Calu3 (cell line): ENCODE measurements around the gene WWOX. TPM values are rescaled to one million over a fixed set of nuclear protein-coding genes. Genes with fewer than 3 reads are reported as not detected.

ENCODE experiments used
- BruUV-seq: library from RNA; stranded (reverse); fragments of 400-500 nt; replicated peaks from 2 replicates; lab custom pipeline; 2021; lab: Mats Ljungman, UMichigan
- CTCF ChIA-PET: fragments of 300-600 bp; sonication (Branson Sonifier 250); formaldehyde crosslinking; loops from one replicate; lab custom pipeline; 2022; ENCODE audit warnings: antibody characterized with exemption; lab: Charles Lee
- DNase-seq: peaks from one replicate; pipeline ENCODE4 v3.0.0; 2022
- H3K27ac Mint-ChIP-seq: one replicate; pipeline ENCODE4 v1.8.0; 2022; ENCODE audit warnings: mixed read lengths; ENCODE audit not compliant: unreplicated experiment
- H3K27me3 Mint-ChIP-seq: one replicate; pipeline ENCODE4 v1.8.0; 2022; ENCODE audit warnings: mixed read lengths; ENCODE audit not compliant: unreplicated experiment
- H3K36me3 Mint-ChIP-seq: one replicate; pipeline ENCODE4 v1.8.0; 2022; ENCODE audit warnings: mild to moderate bottlenecking, moderate library complexity, mixed read lengths; ENCODE audit not compliant: insufficient read depth, unreplicated experiment
- H3K4me1 Mint-ChIP-seq: one replicate; pipeline ENCODE4 v1.8.0; 2022; ENCODE audit warnings: mild to moderate bottlenecking, low read depth, mixed read lengths; ENCODE audit not compliant: unreplicated experiment
- H3K4me3 Mint-ChIP-seq: one replicate; pipeline ENCODE4 v1.8.0; 2022; ENCODE audit warnings: mild to moderate bottlenecking, low read depth, moderate library complexity, mixed read lengths; ENCODE audit not compliant: unreplicated experiment
- H3K9me3 Mint-ChIP-seq: one replicate; pipeline ENCODE4 v1.8.0; 2022; ENCODE audit warnings: low read depth, mixed read lengths; ENCODE audit not compliant: unreplicated experiment
- intact Hi-C: fragments of 100-400 bp; cut with micrococcal nuclease; formaldehyde crosslinking; loops from one replicate; pipeline ENCODE4 v1.10.0; 2022; ENCODE audit not compliant: unreplicated experiment
- total RNA-seq: library from RNA; stranded (reverse); gene quantifications from 2 replicates; pipeline ENCODE4 v1.2.3, GENCODE V29; 2022
- TF ChIP-seq, protein P1 (sequence below): fragments of 200-600 bp; IDR thresholded peaks from one replicate; pipeline ENCODE4 v1.8.0; 2022; ENCODE audit warnings: antibody characterized with exemption; ENCODE audit not compliant: unreplicated experiment

WWOX gene
- total RNA-seq, 1 experiment from 2014 or later: 33.5 TPM

DNA sequence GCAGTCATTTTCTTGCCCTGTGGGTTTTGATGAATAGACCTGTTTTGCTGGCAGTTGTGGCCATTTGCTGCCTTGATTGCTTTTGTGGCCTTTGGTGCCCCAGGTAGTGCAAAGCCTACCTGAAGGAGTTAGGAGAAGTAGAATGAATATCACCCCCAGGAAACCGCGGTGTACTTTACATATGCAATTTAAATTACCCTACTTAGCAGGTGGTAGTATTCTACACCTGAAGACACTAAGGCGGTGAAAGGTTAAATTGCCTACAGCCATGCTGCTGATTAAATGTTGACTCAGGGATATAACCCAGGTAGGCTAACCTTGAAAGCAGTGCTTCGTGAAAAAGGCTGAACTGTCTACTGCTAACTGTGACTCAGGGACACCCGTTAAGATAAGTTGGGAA, 27.2 kb upstream of the WWOX start:
- H3K4me3 Mint-ChIP-seq: no peak overlapping the region

DNA sequence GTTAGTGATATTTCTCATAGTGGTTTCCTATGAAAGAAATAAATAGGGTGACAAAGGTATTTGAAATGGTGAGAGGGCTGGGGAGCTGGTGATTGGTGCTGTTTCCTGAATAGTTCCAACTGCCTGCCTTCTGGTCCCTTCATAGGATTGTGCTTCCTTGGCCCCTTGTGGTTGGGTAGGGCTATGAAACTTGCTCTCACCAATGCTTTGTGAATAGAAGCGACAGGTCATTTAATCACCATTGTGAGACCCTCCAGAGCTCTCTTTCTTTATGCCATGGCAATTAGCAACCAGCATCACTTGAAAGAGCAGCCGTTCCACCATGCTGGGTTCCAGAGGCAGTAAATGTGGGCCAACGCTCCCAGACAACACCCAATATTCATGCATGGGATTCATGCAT, 23.7 kb upstream of the WWOX start:
- Mint-ChIP-seq H3K4me1 (no peaks in the 10 kb centered on the region), H3K4me3 (no peak overlapping the region), H3K27ac (no peak overlapping the region), H3K36me3 (no peaks in the 10 kb centered on the region), H3K9me3 (no peaks in the 10 kb centered on the region), H3K27me3 (peaks cover 25% of the 10 kb centered on the region)
- DNase-seq: no peak
- intact Hi-C loops: no loop called here
- CTCF ChIA-PET: no interaction called here
- TF ChIP-seq, protein P1, sequence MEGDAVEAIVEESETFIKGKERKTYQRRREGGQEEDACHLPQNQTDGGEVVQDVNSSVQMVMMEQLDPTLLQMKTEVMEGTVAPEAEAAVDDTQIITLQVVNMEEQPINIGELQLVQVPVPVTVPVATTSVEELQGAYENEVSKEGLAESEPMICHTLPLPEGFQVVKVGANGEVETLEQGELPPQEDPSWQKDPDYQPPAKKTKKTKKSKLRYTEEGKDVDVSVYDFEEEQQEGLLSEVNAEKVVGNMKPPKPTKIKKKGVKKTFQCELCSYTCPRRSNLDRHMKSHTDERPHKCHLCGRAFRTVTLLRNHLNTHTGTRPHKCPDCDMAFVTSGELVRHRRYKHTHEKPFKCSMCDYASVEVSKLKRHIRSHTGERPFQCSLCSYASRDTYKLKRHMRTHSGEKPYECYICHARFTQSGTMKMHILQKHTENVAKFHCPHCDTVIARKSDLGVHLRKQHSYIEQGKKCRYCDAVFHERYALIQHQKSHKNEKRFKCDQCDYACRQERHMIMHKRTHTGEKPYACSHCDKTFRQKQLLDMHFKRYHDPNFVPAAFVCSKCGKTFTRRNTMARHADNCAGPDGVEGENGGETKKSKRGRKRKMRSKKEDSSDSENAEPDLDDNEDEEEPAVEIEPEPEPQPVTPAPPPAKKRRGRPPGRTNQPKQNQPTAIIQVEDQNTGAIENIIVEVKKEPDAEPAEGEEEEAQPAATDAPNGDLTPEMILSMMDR: no peak
- no TSS peak for BruUV-seq

More for the DNA sequence above, 27.2 kb upstream of the WWOX start:
- Mint-ChIP-seq H3K9me3 (peaks cover 5% of the 10 kb centered on the region), H3K27me3 (no peaks in the 10 kb centered on the region), H3K36me3 (no peaks in the 10 kb centered on the region), H3K27ac (no peak overlapping the region), H3K4me1 (no peaks in the 10 kb centered on the region)
- intact Hi-C loops: no loop called here
- no TSS peak for BruUV-seq
- CTCF ChIA-PET: no interaction called here
- no peak for DNase-seq
- TF ChIP-seq, protein P1: no peak

DNA sequence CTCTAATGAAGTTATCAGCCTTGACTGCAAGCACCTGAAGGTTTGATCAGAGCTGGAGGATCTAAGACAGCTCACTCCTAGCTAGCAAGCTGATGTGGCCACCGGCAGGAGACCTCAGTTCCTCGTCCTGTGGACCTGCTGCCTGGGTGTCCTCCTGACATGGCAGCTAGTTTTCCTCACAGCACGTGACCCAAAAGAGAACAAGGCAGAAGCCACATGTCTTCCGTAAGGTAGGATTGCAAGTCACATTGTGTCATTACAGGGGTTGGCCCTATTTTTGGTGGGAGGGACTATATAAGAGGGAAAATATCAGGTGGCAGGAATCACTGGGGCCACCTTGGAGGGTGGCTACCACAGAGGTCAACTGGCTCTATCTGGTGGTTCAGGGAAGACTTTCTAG, 18.1 kb upstream of the WWOX start:
- intact Hi-C loops: no loop called here
- Mint-ChIP-seq H3K27me3 (peaks cover 47% of the 10 kb centered on the region), H3K9me3 (no peaks in the 10 kb centered on the region), H3K4me3 (no peak overlapping the region), H3K4me1 (no peaks in the 10 kb centered on the region), H3K36me3 (no peaks in the 10 kb centered on the region), H3K27ac (no peak overlapping the region)
- CTCF ChIA-PET: no interaction called here
- TF ChIP-seq, protein P1: no peak
- DNase-seq: no peak
- no TSS peak for BruUV-seq

DNA sequence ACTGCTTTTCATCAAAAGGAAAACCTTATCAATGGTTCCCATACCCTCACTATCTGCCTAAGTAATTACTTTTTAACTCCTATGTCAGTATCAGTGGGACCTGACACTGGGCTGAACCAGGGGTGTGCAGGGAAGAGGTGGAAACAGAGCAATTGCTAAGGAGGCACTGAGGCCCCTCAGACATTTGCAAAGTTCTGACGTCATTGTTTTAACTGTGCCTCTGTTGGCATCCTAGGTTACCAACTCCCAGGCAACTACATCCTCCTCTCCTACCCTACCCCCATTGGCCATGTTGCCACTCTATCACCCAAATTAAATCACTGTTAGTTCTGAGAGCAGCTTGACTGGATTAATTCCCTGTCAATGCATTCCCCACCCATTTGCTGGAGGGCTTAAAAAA, 8.0 kb upstream of the WWOX start:
- intact Hi-C loops: no loop called here
- Mint-ChIP-seq H3K9me3 (no peaks in the 10 kb centered on the region), H3K4me3 (no peak overlapping the region), H3K27ac (no peak overlapping the region), H3K4me1 (no peaks in the 10 kb centered on the region), H3K27me3 (peaks cover 43% of the 10 kb centered on the region), H3K36me3 (no peaks in the 10 kb centered on the region)
- no peak for DNase-seq
- no TSS peak for BruUV-seq
- TF ChIP-seq, protein P1: no peak
- CTCF ChIA-PET: no interaction called here
